Measurements from ENCODE around the gene TBC1D14.

DNA sequence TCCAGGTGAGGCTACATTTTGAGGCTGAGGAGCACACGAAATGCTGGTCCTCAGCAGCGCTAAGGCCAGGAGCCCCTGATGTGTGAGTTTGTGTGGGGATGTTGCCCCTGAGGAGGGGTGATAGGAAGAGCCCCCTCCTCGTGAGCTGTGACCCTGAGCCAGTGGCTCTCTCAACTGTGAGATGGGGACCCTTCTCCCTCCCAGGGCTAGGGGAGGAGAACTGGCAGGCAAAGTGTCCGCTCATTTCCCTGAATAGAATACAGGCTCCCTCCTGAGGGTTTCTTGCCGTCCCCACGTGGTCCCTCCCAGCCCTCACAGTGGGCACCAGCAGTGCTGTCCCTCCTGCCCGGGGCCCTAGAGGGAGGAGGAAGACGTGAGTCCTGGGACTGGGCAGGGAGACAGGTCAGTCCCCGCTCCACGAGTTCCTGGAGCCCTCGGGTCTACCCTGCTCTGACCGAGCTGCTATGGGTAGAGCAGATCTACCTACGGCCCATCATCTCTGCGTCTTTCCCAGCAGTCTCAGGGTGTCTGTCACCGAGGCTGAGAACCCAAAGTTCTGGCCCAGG lies 21.0 kb upstream of the TBC1D14 start:
- TF ChIP-seq, protein P1, sequence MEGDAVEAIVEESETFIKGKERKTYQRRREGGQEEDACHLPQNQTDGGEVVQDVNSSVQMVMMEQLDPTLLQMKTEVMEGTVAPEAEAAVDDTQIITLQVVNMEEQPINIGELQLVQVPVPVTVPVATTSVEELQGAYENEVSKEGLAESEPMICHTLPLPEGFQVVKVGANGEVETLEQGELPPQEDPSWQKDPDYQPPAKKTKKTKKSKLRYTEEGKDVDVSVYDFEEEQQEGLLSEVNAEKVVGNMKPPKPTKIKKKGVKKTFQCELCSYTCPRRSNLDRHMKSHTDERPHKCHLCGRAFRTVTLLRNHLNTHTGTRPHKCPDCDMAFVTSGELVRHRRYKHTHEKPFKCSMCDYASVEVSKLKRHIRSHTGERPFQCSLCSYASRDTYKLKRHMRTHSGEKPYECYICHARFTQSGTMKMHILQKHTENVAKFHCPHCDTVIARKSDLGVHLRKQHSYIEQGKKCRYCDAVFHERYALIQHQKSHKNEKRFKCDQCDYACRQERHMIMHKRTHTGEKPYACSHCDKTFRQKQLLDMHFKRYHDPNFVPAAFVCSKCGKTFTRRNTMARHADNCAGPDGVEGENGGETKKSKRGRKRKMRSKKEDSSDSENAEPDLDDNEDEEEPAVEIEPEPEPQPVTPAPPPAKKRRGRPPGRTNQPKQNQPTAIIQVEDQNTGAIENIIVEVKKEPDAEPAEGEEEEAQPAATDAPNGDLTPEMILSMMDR (IDR thresholded peaks at IDR 0.05) = no peak
- TF ChIP-seq POLR2A (IDR thresholded peaks at IDR 0.05) = no peak

All from heart left ventricle (tissue), 13 donors.